HG03378 (cell line): ENCODE results near the gene ANKRD9.

Source experiments
- ATAC-seq: cut with Tn5 transposase; IDR thresholded peaks from one replicate; pipeline ENCODE4 v1.9.1; 2021; ENCODE audit warnings: mild to moderate bottlenecking, moderate library complexity; ENCODE audit not compliant: unreplicated experiment

The ANKRD9 gene

GRCh38 chr14:102479777-102480176 lies 29.8 kb downstream of the ANKRD9 start:
- ATAC-seq: no peak

DNA sequence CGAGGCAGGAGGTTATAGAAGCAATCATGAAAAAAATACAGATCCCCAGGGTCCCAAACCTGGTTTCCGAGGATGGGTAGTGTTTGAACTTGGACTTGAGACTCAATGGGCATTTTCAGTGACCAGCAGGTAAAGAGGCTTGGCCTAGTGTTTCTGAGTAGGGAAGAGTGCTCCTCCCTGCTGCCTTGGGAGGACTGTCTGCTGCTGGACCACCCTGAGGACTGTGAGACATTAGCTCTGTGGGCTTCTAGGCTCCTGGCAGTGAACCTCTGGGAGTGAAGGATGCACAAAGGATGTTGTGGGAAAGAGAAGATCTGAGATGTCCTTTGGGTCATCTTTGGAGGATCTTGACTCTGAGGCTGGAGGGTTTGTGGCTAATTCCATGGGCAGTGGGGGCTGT lies 30.5 kb downstream of the ANKRD9 start:
- ATAC-seq: no peak

DNA sequence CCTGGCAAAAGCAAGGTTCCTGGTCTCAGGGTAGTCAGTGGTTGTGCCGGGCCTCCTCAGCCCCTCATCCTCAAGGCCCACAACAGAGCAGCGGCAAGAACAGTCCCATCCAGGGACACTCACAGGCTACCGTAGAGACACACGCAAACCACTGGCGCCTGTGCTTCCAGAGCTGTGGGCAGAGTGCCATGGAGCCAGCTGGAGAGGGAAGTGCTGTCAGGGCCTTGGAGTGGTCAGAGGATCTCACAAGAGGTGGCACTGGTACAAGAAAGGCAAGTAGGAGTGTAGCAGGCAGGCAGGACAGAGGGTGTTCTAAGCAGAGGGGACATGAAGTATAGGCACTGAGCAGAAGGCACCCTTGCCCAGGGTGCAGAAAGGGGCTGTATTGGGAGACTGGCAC lies 34.6 kb downstream of the ANKRD9 start:
- no peak for ATAC-seq

- ATAC-seq: no peak
Observed at GRCh38 chr14:102473559-102473958, 36.0 kb downstream of the ANKRD9 start.

DNA sequence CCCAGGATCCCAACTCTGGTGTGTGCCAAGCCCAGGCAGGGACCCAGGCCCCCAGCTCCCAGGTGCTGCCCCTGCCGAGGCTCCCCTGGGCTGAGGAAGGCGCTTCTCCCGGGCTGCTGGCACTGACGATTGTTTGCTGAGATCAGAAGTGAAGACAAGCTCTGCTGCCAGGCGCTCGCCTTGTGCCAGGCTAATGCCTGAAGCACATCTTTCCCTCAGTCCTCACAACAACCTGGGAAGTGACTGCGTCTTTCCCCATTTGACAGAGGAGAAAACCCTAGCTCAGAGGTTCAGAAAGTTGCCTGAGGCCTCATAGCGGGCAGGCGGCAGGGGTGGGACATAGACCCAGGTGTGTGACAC lies 36.8 kb downstream of the ANKRD9 start:
- ATAC-seq: no peak

DNA sequence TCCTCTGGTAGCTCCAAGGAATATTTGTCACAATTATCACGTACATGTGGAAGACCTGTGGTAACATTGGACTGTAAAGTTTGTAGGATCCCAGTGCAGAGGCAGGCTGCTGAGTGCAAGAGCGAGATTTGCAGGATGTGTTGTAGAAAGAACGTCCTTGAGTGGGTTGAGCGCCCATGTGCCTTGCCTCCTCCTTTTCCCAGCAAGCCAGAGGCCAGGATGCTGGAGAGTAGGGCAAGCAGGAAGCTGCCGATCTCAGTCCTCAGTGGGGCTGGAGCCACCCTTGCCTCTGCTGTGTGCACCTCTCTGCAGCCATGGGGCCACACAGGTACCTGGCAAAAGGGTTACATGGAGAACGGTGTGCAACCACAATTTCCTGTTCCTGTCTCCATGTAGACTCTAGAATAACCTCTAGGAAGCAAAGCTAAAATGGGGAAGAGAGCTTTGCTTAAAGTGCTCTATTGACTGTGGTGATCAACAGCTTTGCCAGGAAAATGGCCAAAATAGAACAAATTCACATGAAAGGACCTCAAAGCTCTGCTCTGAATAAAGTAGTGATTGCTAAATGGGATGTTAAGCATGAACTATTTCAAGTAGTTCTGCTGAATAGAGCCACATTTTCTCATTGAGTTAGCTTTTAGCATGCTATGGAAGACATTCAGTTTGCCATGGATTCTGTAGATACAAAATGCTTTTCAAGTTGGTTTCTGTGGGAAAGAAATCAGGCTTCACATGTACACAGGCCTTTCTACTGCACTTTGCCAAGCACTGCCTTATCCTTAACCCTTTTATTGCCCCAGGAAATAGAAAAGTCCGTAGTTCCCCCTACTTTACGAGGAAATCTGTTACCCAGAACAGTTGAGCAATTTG lies 37.4 kb downstream of the ANKRD9 start:
- ATAC-seq: no peak

DNA sequence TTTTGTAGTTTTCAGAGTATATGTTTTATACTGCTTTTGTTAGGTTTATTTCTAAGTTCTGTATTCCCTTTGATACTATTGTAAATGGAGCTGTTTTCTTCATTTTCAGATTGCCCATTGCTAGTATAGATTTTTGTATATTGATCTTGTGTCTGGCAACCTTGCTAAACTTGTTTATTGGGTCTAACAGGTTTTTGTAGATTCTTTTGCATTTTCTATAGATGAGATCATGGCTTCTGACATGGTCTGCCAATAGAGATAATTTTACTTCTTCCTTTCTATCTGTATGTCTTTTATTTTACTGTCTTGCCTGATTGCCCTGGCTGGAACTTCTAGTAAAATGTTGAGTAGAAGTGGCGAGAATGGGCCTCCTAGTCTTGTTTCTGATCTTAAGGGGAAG lies 40.3 kb downstream of the ANKRD9 start:
- no peak for ATAC-seq

DNA sequence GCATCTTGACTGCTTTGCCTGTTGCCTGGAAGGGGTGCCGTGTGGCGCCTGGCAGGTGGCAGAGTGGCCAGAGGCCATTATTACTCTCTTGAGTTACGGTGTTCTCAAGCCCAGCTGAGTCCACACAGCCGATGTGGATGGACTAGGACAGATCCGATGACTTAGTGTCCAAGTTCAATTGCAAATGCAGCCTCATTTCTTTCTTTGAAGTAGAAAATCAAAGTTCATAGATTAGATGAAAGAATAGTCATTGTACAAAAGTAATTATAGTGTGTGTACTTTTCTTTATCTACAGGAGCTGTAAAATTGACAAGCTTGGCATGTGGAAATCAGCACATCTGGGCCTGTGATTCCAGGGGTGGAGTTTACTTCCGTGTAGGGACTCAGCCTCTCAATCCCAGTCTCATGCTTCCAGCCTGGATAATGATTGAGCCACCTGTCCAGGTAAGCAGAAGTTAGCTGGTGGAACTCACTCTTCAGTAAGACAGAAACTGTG lies 44.7 kb downstream of the ANKRD9 start:
- no peak for ATAC-seq

GRCh38 chr14:102464006-102464405 lies 45.6 kb downstream of the ANKRD9 start:
- no peak for ATAC-seq

DNA sequence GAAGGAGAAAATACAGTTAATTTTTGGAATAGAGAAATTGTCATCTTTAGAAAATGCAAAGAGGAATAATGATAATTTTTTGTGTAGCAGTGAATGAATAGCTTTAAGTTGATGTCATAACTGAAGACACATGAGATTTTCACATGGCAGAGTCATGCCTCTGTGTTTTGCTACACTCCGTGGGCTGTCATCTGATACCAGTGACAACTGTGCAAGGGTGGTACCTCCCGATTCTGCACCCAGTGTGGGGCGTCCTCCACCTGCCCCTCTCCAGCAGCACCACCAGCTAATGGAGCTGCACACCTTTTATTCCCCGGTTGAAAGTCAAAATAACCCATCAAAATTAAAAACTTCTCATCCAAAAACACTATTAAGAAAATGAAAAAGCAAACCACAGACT lies 47.2 kb downstream of the ANKRD9 start:
- ATAC-seq: no peak

DNA sequence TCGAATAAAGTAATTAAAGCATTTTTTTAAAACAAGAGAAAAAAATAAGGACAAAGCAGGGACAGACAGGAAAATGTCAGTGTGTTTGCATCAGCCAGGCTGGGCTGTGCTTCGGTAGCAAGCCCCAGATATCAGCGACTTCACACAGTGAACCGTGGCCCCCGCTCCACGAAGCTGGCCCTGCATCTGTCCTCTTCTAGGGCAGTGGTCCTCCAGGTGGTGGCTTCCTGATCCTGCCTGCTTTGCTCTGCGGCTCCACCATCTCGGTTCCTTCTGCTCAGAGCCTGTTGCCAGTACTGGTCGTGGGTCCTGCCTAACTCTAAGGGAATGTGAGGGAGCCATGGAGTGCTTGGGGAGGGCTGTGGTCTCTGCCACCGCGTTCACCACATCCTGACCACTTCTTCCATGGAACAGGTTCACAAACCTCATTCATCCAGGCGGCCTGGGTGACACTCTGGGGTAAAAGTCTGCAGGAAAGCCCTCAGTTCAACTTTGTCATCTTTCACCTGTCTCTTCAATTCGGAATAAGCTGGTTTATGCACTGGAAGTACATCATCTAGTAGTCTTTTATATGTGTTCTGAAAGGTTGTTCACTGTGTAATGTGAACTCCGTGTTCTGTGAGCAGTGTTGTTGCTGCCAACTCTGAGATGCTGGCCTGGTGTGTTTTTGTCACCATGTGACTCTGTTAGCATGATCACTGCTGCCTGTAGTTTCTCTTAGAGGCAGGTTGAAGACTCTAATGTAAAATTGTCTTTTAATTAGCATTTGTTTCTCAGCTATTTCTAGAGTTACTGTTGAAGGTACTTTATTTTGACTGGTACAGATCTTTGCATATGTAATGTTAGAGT lies 47.9 kb downstream of the ANKRD9 start:
- no peak for ATAC-seq

- ATAC-seq: no peak
Observed at GRCh38 chr14:102457509-102457908, 52.1 kb downstream of the ANKRD9 start.

GRCh38 chr14:102454711-102455110 lies 54.9 kb downstream of the ANKRD9 start:
- ATAC-seq: no peak

- ATAC-seq: no peak
Observed at GRCh38 chr14:102452302-102452701, 57.3 kb downstream of the ANKRD9 start.
